GM12875 (cell line): ENCODE data around the gene NDUFV1.
"Not testable (repeated sequence)": the region's sequence is repeated elsewhere in the genome, so short reads cannot be mapped to it uniquely, and the experiment has no call there.

Experiments used
- H3K4me3 ChIP-seq: one replicate; pipeline ENCODE4 v1.5.1; 2011; ENCODE audit warnings: low read depth, low read length, control low read depth
- CTCF ChIP-seq: IDR thresholded peaks from 2 replicates; pipeline ENCODE4 v1.5.1; 2011; ENCODE audit warnings: low read depth, mild to moderate bottlenecking, control low read depth, inconsistent platforms, low read length, moderate library complexity, borderline replicate concordance; ENCODE audit not compliant: insufficient read depth

NDUFV1 gene

GRCh38 chr11:67601098-67601497 is 5.6 kb upstream of the NDUFV1 start:
- no peak overlapping the region for H3K4me3 ChIP-seq
- no peak for TF ChIP-seq CTCF

- H3K4me3 ChIP-seq, result not testable (repeated sequence)
Observed at GRCh38 chr11:67604119-67604518, 2.6 kb upstream of the NDUFV1 start.

- H3K4me3 ChIP-seq, result no peak overlapping the region
- no peak for TF ChIP-seq CTCF
Observed at GRCh38 chr11:67604815-67605214, 1.9 kb upstream of the NDUFV1 start.

- no peak overlapping the region for H3K4me3 ChIP-seq
- no peak for TF ChIP-seq CTCF
Observed at GRCh38 chr11:67605231-67606011, 1.3 kb upstream of the NDUFV1 start.

GRCh38 chr11:67606093-67606491 is 644 bp upstream of the NDUFV1 start:
- peak overlapping the region; percentile 98 for H3K4me3 ChIP-seq
- TF ChIP-seq CTCF, result no peak

GRCh38 chr11:67607507-67607906 is 771 bp downstream of the NDUFV1 start:
- TF ChIP-seq CTCF, result no peak
- peak overlapping the region; percentile 98 for H3K4me3 ChIP-seq

GRCh38 chr11:67608486-67608885 is 1.8 kb downstream of the NDUFV1 start:
- H3K4me3 ChIP-seq, result no peak overlapping the region
- TF ChIP-seq CTCF, result no peak
